B cell (primary cell): Measurements from ENCODE around the gene GSS. TPM values are rescaled to one million over a fixed set of nuclear protein-coding genes. Genes with fewer than 3 reads are reported as not detected.

Source experiments
- ATAC-seq: fragments of 200-7000 bp; cut with Tn5 transposase; one replicate; pipeline ENCODE4 v1.10.0; 2021; ENCODE audit warnings: low read depth, mild to moderate bottlenecking, moderate number of reproducible peaks, moderate library complexity
- CTCF ChIA-PET: fragments of 350-600 bp; sonication (Branson Sonifier 250); formaldehyde crosslinking; loops from one replicate; lab custom pipeline; 2021; ENCODE audit warnings: antibody characterized with exemption, inconsistent platforms; lab: Charles Lee
- POLR2A ChIA-PET: fragments of 350-600 bp; sonication (Branson Sonifier 250); formaldehyde crosslinking; loops from one replicate; lab custom pipeline; 2021; ENCODE audit warnings: antibody characterized with exemption; lab: Charles Lee
- DNase-seq: peaks from one replicate; pipeline ENCODE4 v3.0.0; 2013
- H2AFZ ChIP-seq: 2 replicates; pipeline ENCODE4 v1.6.1; 2012; ENCODE audit warnings: mild to moderate bottlenecking, low read depth, low read length; ENCODE audit not compliant: insufficient read depth, poor library complexity, severe bottlenecking
- H3K27ac ChIP-seq, 2 donors: 1 replicate in 1 of 2; 2 replicates in 1 of 2; pipeline ENCODE4 v1.5.1; 2012 to 2013; ENCODE audit warnings: low read length in 2 of 2, mild to moderate bottlenecking in 2 of 2, moderate library complexity in 1 of 2
- H3K27me3 ChIP-seq, 4 experiments: fragments of 200-600 bp in 1 of 4; sonication (generic) in 1 of 4; replicated peaks in 1 of 4; 1 replicate in 2 of 4; 2 replicates in 2 of 4; pipeline versions ENCODE4 v1.6.1 to v1.7.0; 2013 to 2016; ENCODE audit warnings: low read length in 3 of 4, mild to moderate bottlenecking in 2 of 4, mixed read lengths in 1 of 4, moderate library complexity in 1 of 4; ENCODE audit not compliant: insufficient read depth in 4 of 4, control insufficient read depth in 3 of 4; ENCODE audit errors: control extremely low read depth in 1 of 4
- H3K36me3 ChIP-seq, 2 experiments: replicated peaks in 1 of 2; 1 replicate in 1 of 2; 2 replicates in 1 of 2; pipeline versions ENCODE4 v1.6.1 to v1.7.1; 2013; ENCODE audit warnings: low read length in 1 of 2; ENCODE audit not compliant: insufficient read depth in 2 of 2, control insufficient read depth in 1 of 2; ENCODE audit errors: control extremely low read depth in 1 of 2, extremely low read depth in 1 of 2
- H3K4me1 ChIP-seq, 2 donors: fragments of 200-600 bp in 1 of 2; sonication (generic) in 1 of 2; 1 replicate in 1 of 2; 2 replicates in 1 of 2; pipeline versions ENCODE4 v1.5.1 to v1.6.1; 2013 to 2017; ENCODE audit warnings: low read length in 2 of 2; ENCODE audit not compliant: control insufficient read depth in 2 of 2, insufficient read depth in 2 of 2
- H3K4me2 ChIP-seq: replicated peaks from 2 replicates; pipeline ENCODE3; 2012; ENCODE audit warnings: mild to moderate bottlenecking, low read depth, low read length; ENCODE audit not compliant: poor library complexity, severe bottlenecking
- H3K4me3 ChIP-seq, 5 experiments: fragments of 200-600 bp in 1 of 5; sonication (generic) in 1 of 5; 1 replicate in 3 of 5; 2 replicates in 2 of 5; pipeline versions ENCODE4 v1.5.1 to v1.7.0; 2011 to 2016; ENCODE audit warnings: low read length in 4 of 5, mild to moderate bottlenecking in 4 of 5, low read depth in 2 of 5, control low read depth in 1 of 5, moderate library complexity in 1 of 5; ENCODE audit not compliant: insufficient read depth in 1 of 5; ENCODE audit errors: control extremely low read depth in 1 of 5, extremely low read depth in 1 of 5
- H3K79me2 ChIP-seq: fragments of 200-600 bp; sonication (generic); one replicate; pipeline ENCODE4 v1.6.0; 2016; ENCODE audit warnings: low read length; ENCODE audit not compliant: control insufficient read depth, insufficient read depth
- H3K9ac ChIP-seq: fragments of 200-600 bp; sonication (generic); 2 replicates; pipeline ENCODE4 v1.6.1; 2017; ENCODE audit warnings: mild to moderate bottlenecking, low read length, moderate library complexity
- H3K9me3 ChIP-seq, 3 donors: one replicate each; pipeline versions ENCODE4 v1.6.1 to v1.7.1; 2013; ENCODE audit warnings: low read length in 2 of 3; ENCODE audit not compliant: control insufficient read depth in 2 of 3, insufficient read depth in 1 of 3; ENCODE audit errors: control extremely low read depth in 1 of 3
- H4K20me1 ChIP-seq: 2 replicates; pipeline ENCODE4 v1.6.0; 2012; ENCODE audit warnings: mild to moderate bottlenecking, low read length; ENCODE audit not compliant: insufficient read depth, control insufficient read depth, poor library complexity, severe bottlenecking
- H3K27ac Mint-ChIP-seq: one replicate; pipeline ENCODE4 v1.8.0; 2021; ENCODE audit warnings: mixed read lengths
- H3K27me3 Mint-ChIP-seq: one replicate; pipeline ENCODE4 v1.8.0; 2021; ENCODE audit warnings: mixed read lengths
- H3K4me1 Mint-ChIP-seq: one replicate; pipeline ENCODE4 v1.8.0; 2021; ENCODE audit warnings: mixed read lengths
- H3K4me3 Mint-ChIP-seq: one replicate; pipeline ENCODE4 v1.8.0; 2021; ENCODE audit warnings: mixed read lengths
- H3K9me3 Mint-ChIP-seq: one replicate; pipeline ENCODE4 v1.8.0; 2022; ENCODE audit warnings: mixed read lengths; ENCODE audit not compliant: insufficient read depth
- CTCF ChIP-seq: fragments of 200-600 bp; IDR thresholded peaks from one replicate; pipeline ENCODE4 v1.8.0; 2022; ENCODE audit warnings: antibody characterized with exemption, mild to moderate bottlenecking
- EZH2 ChIP-seq: IDR thresholded peaks from 2 replicates; pipeline ENCODE4 v1.6.1; 2012; ENCODE audit warnings: borderline replicate concordance, low read depth, mild to moderate bottlenecking, moderate library complexity, low read length; ENCODE audit not compliant: insufficient read depth, poor library complexity, severe bottlenecking
- WGBS: methylation state at CpG from one replicate; pipeline ENCODE4 v1.1.5; 2013; ENCODE audit warnings: missing lambda C conversion rate; ENCODE audit not compliant: insufficient coverage; 5-methylcytosine and 5-hydroxymethylcytosine counted together
- intact Hi-C: fragments of 100-400 bp; cut with micrococcal nuclease; formaldehyde crosslinking; loops from one replicate; pipeline ENCODE4 v1.10.0; 2022
- polyA plus RNA-seq: library from polyadenylated mRNA; depleted of rRNA; stranded (reverse); fragments of >200 nt; gene quantifications from 2 replicates; pipeline ENCODE4 v1.2.3, GENCODE V29; 2012
- total RNA-seq, 2 donors: library from RNA; stranded (reverse); fragments of 120-200 nt in 1 of 2; gene quantifications; 1 replicate in 1 of 2; 2 replicates in 1 of 2; pipeline versions ENCODE4 v1.2.3 to v1.2.4, GENCODE V29; 2013 to 2022

Gene GSS
- total and polyA plus RNA-seq, 2 donors (not counting 1 experiment from before 2014, with no cell fraction given) = 22.5 to 28.6 TPM

- no peak overlapping the region for H3K4me2 ChIP-seq
- ChIA-PET CTCF (interaction anchor here (0.8 to 0.9 kb wide), 2 partner anchors 10 to 18 kb away, joined by 3 read pairs; no protein-coding TSS in a partner anchor), POLR2A (no interaction called here)
- H3K4me1 Mint-ChIP-seq = peaks cover 4% of the 10 kb centered on the region
- H3K27me3 Mint-ChIP-seq = peaks cover 9% of the 10 kb centered on the region
- H3K27ac ChIP-seq = no peak overlapping the region
- no peak overlapping the region for H3K9ac ChIP-seq
- WGBS = no CpG with 5 or more reads among the region's 2 CpGs
- no peak overlapping the region for H2AFZ ChIP-seq
- H4K20me1 ChIP-seq = no peaks in the 10 kb centered on the region
- no peaks in the 10 kb centered on the region for H3K9me3 Mint-ChIP-seq
- H3K4me3 ChIP-seq = no peak overlapping the region
- no peaks in the 10 kb centered on the region for H3K9me3 ChIP-seq
- H3K27me3 ChIP-seq = no peaks in the 10 kb centered on the region
- intact Hi-C loops = no loop called here
- no peak for DNase-seq
- H3K79me2 ChIP-seq = no peaks in the 10 kb centered on the region
- H3K27ac Mint-ChIP-seq = no peak overlapping the region
- H3K4me1 ChIP-seq = no peaks in the 10 kb centered on the region
- ATAC-seq = no peak
- TF ChIP-seq EZH2 (no peak), CTCF (no peak)
- no peak overlapping the region for H3K4me3 Mint-ChIP-seq
- H3K36me3 ChIP-seq = no peaks in the 10 kb centered on the region
These were observed 62.9 kb downstream of the GSS start for GRCh38 chr20:34892671-34893070.

GRCh38 chr20:34891166-34892062 is 64.2 kb downstream of the GSS start:
- no peaks in the 10 kb centered on the region for H3K36me3 ChIP-seq
- no peak overlapping the region for H3K9ac ChIP-seq
- no peaks in the 10 kb centered on the region for H3K79me2 ChIP-seq
- no peak for DNase-seq
- no peak overlapping the region for H3K27ac ChIP-seq
- 80% methylated on average over 1 of the region's 2 CpGs for WGBS
- ATAC-seq = no peak
- TF ChIP-seq CTCF = no peak
- no peak for TF ChIP-seq EZH2
- Mint-ChIP-seq H3K4me3 (no peak overlapping the region), H3K9me3 (no peaks in the 10 kb centered on the region), H3K27ac (no peak overlapping the region), H3K4me1 (peaks cover 4% of the 10 kb centered on the region), H3K27me3 (peaks cover 9% of the 10 kb centered on the region)
- intact Hi-C loops = no loop called here
- ChIA-PET CTCF (interaction anchor here (1.0 kb wide), 1 partner anchor 122 kb away, joined by 3 read pairs; no protein-coding TSS in a partner anchor), POLR2A (no interaction called here)
- no peaks in the 10 kb centered on the region for H3K9me3 ChIP-seq
- H3K4me2 ChIP-seq = no peak overlapping the region
- H3K4me3 ChIP-seq = no peak overlapping the region
- no peaks in the 10 kb centered on the region for H4K20me1 ChIP-seq
- H3K27me3 ChIP-seq = no peaks in the 10 kb centered on the region
- no peak overlapping the region for H2AFZ ChIP-seq
- no peaks in the 10 kb centered on the region for H3K4me1 ChIP-seq
